Putamen (tissue), 1 donor: ENCODE measurements around the gene IL4I1.

Experiments
- DNase-seq: peaks from one replicate; pipeline ENCODE4 v3.0.0-alpha.2; 2016; ENCODE audit warnings: low spot score

Gene IL4I1

GRCh38 chr19:49863935-49864320 is 32.8 kb downstream of the IL4I1 start:
- no peak for DNase-seq

GRCh38 chr19:49863254-49863934 is 33.3 kb downstream of the IL4I1 start:
- no peak for DNase-seq

DNA sequence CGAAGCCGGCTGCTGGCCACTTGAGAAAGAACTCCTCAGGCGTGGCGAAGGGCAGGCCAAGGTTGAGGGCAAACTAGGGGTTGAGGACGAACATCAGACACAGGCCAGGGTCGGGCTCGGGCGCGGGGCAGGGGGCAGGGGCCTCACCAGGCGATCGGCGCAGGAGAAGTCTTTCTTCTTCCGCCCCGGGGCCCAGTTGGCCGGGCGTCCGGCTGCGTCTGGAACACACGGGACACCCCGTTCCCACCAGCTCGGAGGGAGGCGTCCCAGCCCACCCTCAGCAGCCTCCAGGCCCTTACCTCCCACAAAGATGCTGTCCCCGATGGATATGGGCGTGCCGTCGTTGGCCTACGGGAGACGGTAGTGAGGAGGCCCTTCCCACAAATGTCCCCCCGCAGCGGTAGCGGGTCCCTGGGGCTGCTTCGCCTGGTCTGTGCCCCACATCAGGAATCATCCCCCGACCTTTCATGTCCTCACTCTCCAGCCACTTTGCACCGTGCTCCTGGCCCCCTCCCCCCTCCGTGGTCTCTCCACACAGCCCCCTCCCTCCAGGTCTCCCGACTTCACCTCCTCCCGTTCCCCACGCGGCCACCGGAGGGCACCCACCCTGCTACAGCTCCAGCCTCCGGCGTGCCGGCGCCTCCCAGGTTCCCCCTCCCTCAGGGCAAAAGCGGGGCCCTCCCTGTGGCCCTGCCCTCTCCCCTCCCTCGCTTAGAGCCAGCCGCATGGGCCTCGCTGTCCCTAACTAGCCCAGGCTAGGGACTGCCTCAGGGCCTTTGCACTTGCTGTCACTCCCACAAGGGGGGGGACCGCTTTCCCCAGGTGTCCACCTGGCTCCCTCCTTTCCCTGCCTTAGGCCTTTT is 34.1 kb downstream of the IL4I1 start:
- no peak for DNase-seq

- no peak for DNase-seq
Measured at GRCh38 chr19:49861541-49862378, 34.9 kb downstream of the IL4I1 start.

- DNase-seq: no peak
Measured at GRCh38 chr19:49861107-49861506, 35.6 kb downstream of the IL4I1 start.

- no peak for DNase-seq
Measured at GRCh38 chr19:49860336-49861102, 36.2 kb downstream of the IL4I1 start.

GRCh38 chr19:49859682-49860335 is 36.9 kb downstream of the IL4I1 start:
- DNase-seq: no peak

DNA sequence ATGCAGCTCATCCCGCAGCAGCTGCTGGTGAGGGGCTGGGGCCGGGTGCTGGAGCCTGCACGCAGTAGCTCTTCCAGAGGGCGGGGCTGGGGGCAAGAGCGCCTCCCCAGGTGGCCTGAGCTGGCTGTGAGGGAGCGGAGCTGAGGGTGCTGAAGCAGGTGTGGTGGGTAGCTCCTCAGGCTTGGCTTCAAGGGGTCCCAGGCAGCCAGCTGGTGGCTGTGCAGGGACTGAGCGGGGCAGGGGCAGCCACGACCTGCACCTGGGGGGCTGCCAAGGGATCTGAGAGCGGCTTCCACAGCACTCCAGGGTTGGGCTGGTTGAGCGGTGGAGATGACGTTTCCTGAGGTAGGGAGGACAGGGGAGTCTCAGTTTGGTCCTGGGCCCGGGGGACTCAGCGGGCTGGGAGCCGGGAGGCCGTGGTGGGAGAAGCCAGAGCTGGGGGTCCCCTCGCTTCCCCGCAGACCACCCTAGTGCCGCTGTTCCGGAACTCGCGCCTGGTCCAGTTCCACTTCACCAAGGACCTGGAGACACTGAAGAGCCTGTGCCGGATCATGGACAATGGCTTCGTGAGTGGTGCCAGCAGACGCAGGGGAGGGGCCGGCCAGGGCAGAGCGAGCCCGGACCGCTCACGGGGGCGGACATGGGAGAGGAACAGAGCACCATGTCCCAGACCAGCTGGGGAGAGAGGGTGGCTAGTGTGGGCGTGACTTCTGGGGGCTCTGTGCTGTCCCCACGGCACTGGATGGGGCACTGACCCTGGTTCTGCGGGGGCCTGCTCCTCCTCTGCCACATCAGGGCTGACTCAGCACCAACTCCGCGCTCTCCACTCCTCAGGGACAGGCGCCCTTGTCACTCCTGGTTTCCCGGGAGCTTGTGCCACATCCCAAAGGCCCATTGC is 38.4 kb downstream of the IL4I1 start:
- no peak for DNase-seq

- no peak for DNase-seq
Measured at GRCh38 chr19:49857838-49858087, 38.9 kb downstream of the IL4I1 start.

DNA sequence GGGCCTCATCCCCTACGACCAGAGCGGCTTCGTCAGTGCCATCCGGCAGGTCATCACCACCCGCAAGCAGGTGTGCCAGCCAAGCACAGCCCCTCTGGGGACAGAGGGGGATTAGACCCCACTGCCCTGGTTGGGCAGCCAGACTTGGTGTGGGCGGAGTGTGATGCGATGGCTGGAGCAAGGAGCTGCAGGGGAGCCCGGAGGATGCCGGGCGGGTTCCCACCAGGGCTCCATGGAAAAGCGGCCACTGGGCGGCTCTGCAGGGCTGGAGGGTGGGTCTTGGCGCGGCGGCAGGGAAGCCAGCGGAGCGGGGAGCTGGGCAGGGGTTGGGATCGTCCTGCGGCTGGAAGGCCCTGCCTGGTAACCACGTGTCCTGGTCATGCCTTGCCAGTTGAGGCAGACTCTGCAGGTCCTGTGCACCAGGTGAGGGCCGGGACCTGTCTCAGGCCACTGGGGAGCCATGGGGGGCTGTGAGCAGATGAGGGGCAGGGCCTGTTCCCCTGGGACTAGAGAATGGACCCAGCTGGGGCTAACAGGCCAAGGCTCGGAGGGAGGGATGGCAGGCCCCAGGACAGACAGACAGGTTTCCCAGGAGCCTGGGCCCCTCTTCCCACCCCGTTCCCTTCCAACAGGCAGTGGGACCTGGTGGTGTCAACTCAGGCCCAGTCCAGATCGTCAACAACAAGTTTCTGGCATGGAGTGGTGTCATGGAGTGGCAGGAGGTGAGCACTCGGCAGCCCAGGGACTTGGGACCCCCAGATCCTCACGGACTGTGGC is 39.4 kb downstream of the IL4I1 start:
- DNase-seq: no peak

- no peak for DNase-seq
Measured at GRCh38 chr19:49856574-49857021, 40.1 kb downstream of the IL4I1 start.

DNA sequence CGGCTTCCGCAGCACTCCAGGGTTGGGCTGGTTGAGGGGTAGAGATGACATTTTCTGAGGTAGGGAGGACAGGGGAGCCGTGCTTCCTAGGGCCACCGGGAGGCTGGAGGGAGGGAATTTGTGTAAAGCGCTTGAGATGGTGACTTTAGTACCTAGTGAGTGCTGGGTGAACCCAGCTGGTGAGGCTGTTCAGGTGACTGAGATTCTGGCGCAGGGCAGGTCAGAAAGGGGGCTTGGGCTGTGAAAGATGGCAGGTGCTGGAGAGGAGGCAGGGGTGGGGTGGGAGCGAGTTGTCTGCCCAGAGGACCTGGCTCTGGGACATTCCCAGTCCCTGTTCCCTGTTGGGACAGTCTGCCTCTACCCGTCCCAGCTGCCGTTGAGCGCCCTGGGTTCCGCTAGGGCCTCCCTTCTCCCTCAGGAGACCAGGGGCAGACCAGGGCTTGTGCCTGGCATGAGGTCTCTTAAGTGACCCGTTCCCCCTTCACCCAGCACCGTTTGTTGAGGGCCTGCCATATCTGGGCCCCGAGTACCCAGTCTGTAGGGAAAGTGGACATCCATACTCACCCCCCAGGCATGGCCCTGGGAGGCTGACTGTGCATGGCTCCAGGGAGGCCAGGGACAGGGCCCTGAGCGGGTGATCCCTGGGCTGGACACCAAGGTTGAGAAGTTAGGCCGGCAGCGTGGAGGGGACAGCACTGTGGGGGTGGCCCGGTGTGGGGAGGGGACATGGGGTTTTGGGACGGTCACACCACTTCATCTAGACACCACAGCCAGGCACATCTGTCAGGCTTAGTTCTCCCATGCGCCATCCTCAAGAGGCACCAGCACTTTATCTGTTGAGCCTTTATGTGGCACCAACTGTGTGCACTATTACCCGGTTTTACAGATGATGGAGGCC is 40.8 kb downstream of the IL4I1 start:
- DNase-seq: no peak

- no peak for DNase-seq
Measured at GRCh38 chr19:49855277-49855675, 41.4 kb downstream of the IL4I1 start.

DNA sequence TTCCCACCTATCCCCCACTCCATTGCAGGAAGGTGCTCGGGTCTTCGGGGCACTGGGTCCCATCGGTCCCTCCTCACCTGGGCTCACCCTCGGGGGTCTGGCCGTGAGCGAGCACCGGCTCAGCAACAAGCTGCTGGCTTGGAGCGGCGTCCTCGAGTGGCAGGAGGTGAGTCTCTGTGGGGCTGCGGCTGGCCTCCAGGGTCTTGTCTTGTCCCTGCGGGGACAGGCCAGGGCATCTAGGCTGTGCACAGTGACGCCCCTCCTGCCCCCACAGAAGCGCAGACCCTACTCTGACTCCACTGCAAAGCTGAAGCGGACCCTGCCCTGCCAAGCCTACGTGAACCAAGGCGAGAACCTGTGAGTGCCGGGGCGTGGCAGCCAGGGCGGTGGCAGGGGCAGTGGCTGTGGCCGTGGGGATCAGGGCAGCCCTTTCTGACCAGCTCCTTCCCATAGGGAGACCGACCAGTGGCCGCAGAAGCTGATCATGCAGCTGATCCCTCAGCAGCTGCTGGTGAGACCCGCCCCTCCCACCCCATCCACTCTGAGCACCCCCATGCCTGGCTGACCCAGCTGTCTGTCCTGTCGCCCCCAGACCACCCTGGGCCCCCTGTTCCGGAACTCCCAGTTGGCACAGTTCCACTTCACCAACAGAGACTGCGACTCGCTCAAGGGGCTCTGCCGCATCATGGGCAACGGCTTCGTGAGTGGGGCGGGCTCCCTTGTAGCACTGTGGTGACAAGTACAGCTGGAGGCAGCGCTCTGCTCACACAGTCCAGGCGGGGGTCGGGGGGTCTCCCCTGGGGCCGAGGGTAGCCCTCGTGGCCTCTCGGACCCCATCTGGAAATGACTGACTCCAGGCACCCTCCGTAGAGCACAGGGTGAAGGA is 42.1 kb downstream of the IL4I1 start:
- no peak for DNase-seq

GRCh38 chr19:49853852-49854377 is 42.8 kb downstream of the IL4I1 start:
- no peak for DNase-seq

DNA sequence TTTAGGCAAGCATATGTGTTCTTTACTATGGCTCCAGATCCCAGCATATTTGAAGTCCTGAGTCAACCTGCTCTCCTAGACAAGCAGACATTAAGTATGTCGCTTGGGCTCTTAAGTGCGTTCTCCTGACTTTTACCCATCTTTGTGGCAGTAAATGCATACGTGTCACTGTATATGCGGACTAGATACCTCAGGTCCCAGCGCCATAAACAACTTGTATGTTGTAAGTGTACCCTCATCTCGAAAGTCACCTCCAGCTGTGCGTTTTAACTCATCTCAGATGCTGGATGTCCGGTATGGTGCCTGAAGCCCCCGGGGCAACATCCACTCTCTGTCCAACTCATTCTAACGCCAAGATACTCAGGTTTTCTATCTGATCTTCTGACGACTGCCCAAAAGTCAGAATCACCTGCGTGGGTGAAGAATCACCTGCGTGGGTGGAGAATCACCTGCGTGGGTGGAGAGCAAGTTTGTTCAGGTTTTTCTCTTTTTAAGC is 44.0 kb downstream of the IL4I1 start:
- no peak for DNase-seq
